ENCODE measurements around the gene LTBP1. TPM values are rescaled to one million over a fixed set of nuclear protein-coding genes. Genes with fewer than 3 reads are reported as not detected.

LTBP1 gene
- total RNA-seq, 1 experiment from 2014 or later, result 12.5 TPM

DNA sequence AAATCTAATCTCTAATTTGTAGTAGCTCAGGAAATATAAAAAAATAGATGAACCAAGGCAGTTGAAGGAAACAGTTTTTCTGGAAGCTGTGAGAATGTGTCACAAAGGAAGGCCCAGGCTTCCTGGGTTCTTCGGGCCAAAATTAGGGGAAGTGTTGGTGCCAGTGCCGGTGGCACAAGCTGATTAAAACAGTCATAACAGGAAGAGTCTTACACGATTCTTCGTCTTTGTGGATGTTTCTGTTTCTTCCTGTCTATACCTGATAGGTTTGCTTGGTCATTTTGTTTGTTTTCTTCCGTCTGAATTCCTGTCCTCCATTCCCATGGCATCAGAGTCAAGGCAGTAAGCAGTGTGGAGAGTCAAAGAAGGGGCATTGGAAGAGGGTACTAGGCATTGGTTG lies 294.3 kb downstream of the LTBP1 start:
- BruUV-seq (replicated peaks), result no TSS peak
- no peaks in the 10 kb centered on the region for H3K36me3 ChIP-seq (ENCODE audit: control insufficient read depth, insufficient read depth, low read length)
- no peaks in the 10 kb centered on the region for H3K9me3 ChIP-seq (ENCODE audit: control insufficient read depth, insufficient read depth, low read depth, low read length)
- H3K27ac ChIP-seq (ENCODE audit: low read length), result no peak overlapping the region
- no peak for ATAC-seq
- no peak overlapping the region for H3K4me3 ChIP-seq (ENCODE audit: low read depth in 2 of 2, low read length in 2 of 2)
- POLR2A ChIA-PET, result no interaction called here
- TF ChIP-seq POLR2AphosphoS5 (IDR thresholded peaks at IDR 0.05; ENCODE audit: low read depth, low read length) (no peak), SIN3A (IDR thresholded peaks at IDR 0.05; ENCODE audit: borderline replicate concordance, insufficient read depth, low read depth, low read length) (no peak), TCF7L2 (IDR thresholded peaks at IDR 0.05; ENCODE audit: low read depth, low read length) (no peak)
- TF ChIP-seq, protein P1, sequence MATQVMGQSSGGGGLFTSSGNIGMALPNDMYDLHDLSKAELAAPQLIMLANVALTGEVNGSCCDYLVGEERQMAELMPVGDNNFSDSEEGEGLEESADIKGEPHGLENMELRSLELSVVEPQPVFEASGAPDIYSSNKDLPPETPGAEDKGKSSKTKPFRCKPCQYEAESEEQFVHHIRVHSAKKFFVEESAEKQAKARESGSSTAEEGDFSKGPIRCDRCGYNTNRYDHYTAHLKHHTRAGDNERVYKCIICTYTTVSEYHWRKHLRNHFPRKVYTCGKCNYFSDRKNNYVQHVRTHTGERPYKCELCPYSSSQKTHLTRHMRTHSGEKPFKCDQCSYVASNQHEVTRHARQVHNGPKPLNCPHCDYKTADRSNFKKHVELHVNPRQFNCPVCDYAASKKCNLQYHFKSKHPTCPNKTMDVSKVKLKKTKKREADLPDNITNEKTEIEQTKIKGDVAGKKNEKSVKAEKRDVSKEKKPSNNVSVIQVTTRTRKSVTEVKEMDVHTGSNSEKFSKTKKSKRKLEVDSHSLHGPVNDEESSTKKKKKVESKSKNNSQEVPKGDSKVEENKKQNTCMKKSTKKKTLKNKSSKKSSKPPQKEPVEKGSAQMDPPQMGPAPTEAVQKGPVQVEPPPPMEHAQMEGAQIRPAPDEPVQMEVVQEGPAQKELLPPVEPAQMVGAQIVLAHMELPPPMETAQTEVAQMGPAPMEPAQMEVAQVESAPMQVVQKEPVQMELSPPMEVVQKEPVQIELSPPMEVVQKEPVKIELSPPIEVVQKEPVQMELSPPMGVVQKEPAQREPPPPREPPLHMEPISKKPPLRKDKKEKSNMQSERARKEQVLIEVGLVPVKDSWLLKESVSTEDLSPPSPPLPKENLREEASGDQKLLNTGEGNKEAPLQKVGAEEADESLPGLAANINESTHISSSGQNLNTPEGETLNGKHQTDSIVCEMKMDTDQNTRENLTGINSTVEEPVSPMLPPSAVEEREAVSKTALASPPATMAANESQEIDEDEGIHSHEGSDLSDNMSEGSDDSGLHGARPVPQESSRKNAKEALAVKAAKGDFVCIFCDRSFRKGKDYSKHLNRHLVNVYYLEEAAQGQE (IDR thresholded peaks at IDR 0.05; ENCODE audit: insufficient read depth in 1 of 2, low read depth in 2 of 2, low read length in 1 of 2), result no peak
- TF ChIP-seq, protein P2, sequence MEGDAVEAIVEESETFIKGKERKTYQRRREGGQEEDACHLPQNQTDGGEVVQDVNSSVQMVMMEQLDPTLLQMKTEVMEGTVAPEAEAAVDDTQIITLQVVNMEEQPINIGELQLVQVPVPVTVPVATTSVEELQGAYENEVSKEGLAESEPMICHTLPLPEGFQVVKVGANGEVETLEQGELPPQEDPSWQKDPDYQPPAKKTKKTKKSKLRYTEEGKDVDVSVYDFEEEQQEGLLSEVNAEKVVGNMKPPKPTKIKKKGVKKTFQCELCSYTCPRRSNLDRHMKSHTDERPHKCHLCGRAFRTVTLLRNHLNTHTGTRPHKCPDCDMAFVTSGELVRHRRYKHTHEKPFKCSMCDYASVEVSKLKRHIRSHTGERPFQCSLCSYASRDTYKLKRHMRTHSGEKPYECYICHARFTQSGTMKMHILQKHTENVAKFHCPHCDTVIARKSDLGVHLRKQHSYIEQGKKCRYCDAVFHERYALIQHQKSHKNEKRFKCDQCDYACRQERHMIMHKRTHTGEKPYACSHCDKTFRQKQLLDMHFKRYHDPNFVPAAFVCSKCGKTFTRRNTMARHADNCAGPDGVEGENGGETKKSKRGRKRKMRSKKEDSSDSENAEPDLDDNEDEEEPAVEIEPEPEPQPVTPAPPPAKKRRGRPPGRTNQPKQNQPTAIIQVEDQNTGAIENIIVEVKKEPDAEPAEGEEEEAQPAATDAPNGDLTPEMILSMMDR (IDR thresholded peaks at IDR 0.05), result no peak
- H3K27me3 ChIP-seq (ENCODE audit: control insufficient read depth, insufficient read depth, low read length), result no peaks in the 10 kb centered on the region
- intact Hi-C loops (cut with micrococcal nuclease; ENCODE audit: unreplicated experiment) (no loop called here), in situ Hi-C loops (cut with HindIII; ENCODE audit: low pct_unique_long_range_greater_than_20kb, low sequenced_read_pairs) (no loop called here)
- CTCF ChIA-PET, result no interaction called here
- DNase-seq (ENCODE audit: low read depth, low spot score), result no peak
- no peaks in the 10 kb centered on the region for H3K4me1 ChIP-seq (ENCODE audit: control insufficient read depth, insufficient read depth, low read length)

DNA sequence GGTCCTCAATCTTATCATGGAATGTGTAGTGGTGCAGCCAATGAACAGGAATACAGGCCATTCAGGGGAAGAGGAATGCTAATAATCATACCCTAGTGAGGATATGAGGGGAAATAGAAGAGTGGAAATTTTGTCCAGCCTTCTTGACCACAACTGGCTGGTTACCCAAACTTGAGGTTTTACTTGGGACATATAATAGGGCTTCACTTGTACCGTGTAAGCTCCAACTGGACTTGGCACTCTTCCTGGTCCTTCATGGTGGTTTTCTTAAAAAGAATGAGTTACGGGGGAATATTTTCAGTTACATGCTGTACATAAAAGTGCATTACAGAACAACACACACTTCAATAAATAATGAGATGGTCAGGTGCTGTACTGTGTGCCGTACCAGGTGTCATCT lies 294.8 kb downstream of the LTBP1 start:
- H3K4me3 ChIP-seq (ENCODE audit: low read depth in 2 of 2, low read length in 2 of 2), result no peak overlapping the region
- no peak overlapping the region for H3K27ac ChIP-seq (ENCODE audit: low read length)
- no TSS peak for BruUV-seq (replicated peaks)
- ATAC-seq (no peak), DNase-seq (ENCODE audit: low read depth, low spot score) (no peak)
- no peaks in the 10 kb centered on the region for H3K27me3 ChIP-seq (ENCODE audit: control insufficient read depth, insufficient read depth, low read length)
- CTCF ChIA-PET, result no interaction called here
- no peaks in the 10 kb centered on the region for H3K4me1 ChIP-seq (ENCODE audit: control insufficient read depth, insufficient read depth, low read length)
- H3K36me3 ChIP-seq (ENCODE audit: control insufficient read depth, insufficient read depth, low read length), result no peaks in the 10 kb centered on the region
- TF ChIP-seq, protein P2 (IDR thresholded peaks at IDR 0.05), result no peak
- no peak for TF ChIP-seq TCF7L2 (IDR thresholded peaks at IDR 0.05; ENCODE audit: low read depth, low read length)
- TF ChIP-seq POLR2AphosphoS5 (IDR thresholded peaks at IDR 0.05; ENCODE audit: low read depth, low read length), result no peak
- TF ChIP-seq, protein P1 (IDR thresholded peaks at IDR 0.05; ENCODE audit: insufficient read depth in 1 of 2, low read depth in 2 of 2, low read length in 1 of 2), result no peak
- no peak for TF ChIP-seq SIN3A (IDR thresholded peaks at IDR 0.05; ENCODE audit: borderline replicate concordance, insufficient read depth, low read depth, low read length)
- no peaks in the 10 kb centered on the region for H3K9me3 ChIP-seq (ENCODE audit: control insufficient read depth, insufficient read depth, low read depth, low read length)
- POLR2A ChIA-PET, result no interaction called here
- in situ Hi-C loops (cut with HindIII; ENCODE audit: low pct_unique_long_range_greater_than_20kb, low sequenced_read_pairs), result no loop called here
- intact Hi-C loops (cut with micrococcal nuclease; ENCODE audit: unreplicated experiment), result no loop called here

All from Panc1 (cell line).